Fibroblast of mammary gland (primary cell): ENCODE measurements around the gene MORC2.
A peak's percentile ranks its signal among the peaks of the same experiment; 100 is the strongest.

ENCODE experiments used
- DNase-seq: peaks from one replicate; pipeline ENCODE4 v3.0.0-alpha.2; 2010; ENCODE audit warnings: low read depth
- H3K4me3 ChIP-seq: 2 replicates; pipeline ENCODE4 v1.5.1; 2011; ENCODE audit warnings: low read depth, mild to moderate bottlenecking, low read length, moderate library complexity; ENCODE audit not compliant: control insufficient read depth
- TF ChIP-seq, protein P1 (sequence below): conservative IDR thresholded peaks from 2 replicates; pipeline ENCODE4 v1.5.1; 2011; ENCODE audit warnings: low read depth, low read length, inconsistent platforms; ENCODE audit not compliant: control insufficient read depth, insufficient read depth

The MORC2 gene

DNA sequence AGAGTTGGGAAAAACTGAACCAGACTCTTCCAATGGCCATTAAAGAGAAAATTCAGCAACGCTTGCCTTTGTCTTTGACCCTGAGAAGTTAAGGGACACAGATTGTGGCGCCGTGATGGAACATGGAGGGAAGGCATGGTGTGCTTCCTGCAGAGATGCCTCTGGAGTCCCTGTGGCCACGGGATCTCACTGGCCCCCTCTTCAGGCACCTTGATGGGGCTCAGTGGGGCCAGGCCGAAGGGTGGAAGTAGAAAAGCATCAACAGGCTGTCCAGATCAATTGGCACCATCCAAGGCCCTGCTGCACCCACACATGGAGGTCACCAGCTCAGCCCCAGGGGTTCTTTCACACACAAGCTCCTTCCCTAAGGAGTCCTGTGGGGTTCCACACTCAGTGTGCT is 42.9 kb downstream of the MORC2 start:
- TF ChIP-seq, protein P1, sequence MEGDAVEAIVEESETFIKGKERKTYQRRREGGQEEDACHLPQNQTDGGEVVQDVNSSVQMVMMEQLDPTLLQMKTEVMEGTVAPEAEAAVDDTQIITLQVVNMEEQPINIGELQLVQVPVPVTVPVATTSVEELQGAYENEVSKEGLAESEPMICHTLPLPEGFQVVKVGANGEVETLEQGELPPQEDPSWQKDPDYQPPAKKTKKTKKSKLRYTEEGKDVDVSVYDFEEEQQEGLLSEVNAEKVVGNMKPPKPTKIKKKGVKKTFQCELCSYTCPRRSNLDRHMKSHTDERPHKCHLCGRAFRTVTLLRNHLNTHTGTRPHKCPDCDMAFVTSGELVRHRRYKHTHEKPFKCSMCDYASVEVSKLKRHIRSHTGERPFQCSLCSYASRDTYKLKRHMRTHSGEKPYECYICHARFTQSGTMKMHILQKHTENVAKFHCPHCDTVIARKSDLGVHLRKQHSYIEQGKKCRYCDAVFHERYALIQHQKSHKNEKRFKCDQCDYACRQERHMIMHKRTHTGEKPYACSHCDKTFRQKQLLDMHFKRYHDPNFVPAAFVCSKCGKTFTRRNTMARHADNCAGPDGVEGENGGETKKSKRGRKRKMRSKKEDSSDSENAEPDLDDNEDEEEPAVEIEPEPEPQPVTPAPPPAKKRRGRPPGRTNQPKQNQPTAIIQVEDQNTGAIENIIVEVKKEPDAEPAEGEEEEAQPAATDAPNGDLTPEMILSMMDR: no peak
- H3K4me3 ChIP-seq: no peak overlapping the region
- DNase-seq: no peak

GRCh38 chr22:30923168-30923900 is 45.2 kb downstream of the MORC2 start:
- no peak overlapping the region for H3K4me3 ChIP-seq
- TF ChIP-seq, protein P1: no peak
- DNase-seq: no peak

DNA sequence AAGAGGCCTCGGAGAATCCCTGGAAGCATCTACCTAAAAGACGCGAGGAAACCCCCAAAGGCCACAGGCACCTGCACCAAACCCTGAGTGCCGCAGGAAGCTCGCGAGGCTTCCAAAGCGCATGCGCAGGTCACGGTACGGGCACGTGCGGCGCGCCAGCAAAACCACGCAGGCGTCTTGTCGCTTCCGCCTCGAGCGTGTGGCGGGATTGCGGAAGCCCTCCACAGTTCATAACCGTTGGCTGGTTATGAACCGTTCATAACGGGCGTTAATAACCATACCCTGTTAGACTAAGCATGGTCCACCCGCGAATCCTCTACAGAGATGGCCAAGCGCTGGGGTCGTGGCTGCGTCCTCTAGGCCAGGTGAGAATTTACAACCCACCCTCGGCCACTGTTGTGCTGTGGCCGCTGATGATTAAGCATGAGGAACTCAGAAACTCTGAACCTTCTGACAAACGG is 46.4 kb downstream of the MORC2 start:
- peak overlapping the region; percentile 14 for H3K4me3 ChIP-seq
- DNase-seq: peak; percentile 53
- TF ChIP-seq, protein P1: no peak

GRCh38 chr22:30921108-30921507 is 47.5 kb downstream of the MORC2 start:
- peak; percentile 7 for DNase-seq
- TF ChIP-seq, protein P1: no peak
- no peak overlapping the region for H3K4me3 ChIP-seq

DNA sequence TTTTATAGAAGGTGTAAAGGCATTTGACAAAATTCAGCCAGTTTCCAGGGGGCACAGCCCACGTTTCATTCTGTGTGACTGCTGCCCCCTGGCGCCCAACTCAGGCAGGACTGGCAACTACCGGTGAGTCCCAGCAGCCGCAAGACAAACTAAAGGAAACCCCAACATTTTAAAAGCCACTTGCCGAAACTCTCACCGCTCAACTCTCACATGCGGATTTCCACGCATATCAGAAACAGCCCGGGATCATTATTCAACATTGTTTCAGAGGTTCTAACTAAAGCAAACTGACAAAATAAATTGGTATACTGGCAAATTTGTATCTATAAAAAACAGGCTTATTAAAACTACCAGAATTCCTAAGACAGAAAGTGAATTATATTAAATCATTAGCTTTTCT is 48.2 kb downstream of the MORC2 start:
- no peak overlapping the region for H3K4me3 ChIP-seq
- peak; percentile 60 for DNase-seq
- TF ChIP-seq, protein P1: peak; percentile 86

DNA sequence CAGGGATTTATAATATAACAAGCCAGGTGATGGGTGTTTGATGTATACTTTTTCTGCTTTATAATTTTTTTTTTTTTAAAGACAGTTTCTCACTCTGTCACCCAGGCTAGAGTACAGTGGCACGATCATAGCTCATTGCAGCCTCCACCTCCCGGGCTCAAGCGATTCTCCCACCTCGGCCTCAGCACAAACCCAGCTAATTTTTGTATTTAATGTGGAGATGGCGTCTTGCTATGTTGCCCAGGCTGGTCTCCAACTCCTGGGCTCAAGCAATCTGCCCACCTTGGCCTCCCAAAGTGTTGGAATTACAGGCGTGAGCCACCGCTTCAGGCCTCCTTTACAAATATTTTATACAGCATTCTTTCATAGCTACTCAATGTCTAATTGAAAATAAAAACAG is 48.6 kb downstream of the MORC2 start:
- TF ChIP-seq, protein P1: no peak
- no peak overlapping the region for H3K4me3 ChIP-seq
- DNase-seq: no peak
